NCI-H774 (cell line): ENCODE data around the gene C11orf52.
A peak's percentile ranks its signal among the peaks of the same experiment; 100 is the strongest.
"Not testable (repeated sequence)": the region's sequence is repeated elsewhere in the genome, so short reads cannot be mapped to it uniquely, and the experiment has no call there.

ENCODE experiments used
- DNase-seq: peaks from one replicate; lab custom pipeline; 2025; lab: John Stamatoyannopoulos, UW

C11orf52 gene

GRCh38 chr11:111913031-111913861 is 5.5 kb upstream of the C11orf52 start:
- DNase-seq, result no peak

GRCh38 chr11:111913997-111914396 is 4.7 kb upstream of the C11orf52 start:
- peak; percentile 22 for DNase-seq

GRCh38 chr11:111916768-111917167 is 1.9 kb upstream of the C11orf52 start:
- DNase-seq, result no peak

GRCh38 chr11:111917312-111917711 is 1.4 kb upstream of the C11orf52 start:
- DNase-seq, result no peak

GRCh38 chr11:111917788-111918187 is 925 bp upstream of the C11orf52 start:
- no peak for DNase-seq

- DNase-seq, result no peak
Measured at GRCh38 chr11:111920908-111921307, 2.2 kb downstream of the C11orf52 start.

- no peak for DNase-seq
Measured at GRCh38 chr11:111921541-111922230, 3.0 kb downstream of the C11orf52 start.

- no peak for DNase-seq
Measured at GRCh38 chr11:111922803-111923202, 4.1 kb downstream of the C11orf52 start.

GRCh38 chr11:111923351-111923788 is 4.7 kb downstream of the C11orf52 start:
- no peak for DNase-seq

- no peak for DNase-seq
Measured at GRCh38 chr11:111923951-111924350, 5.2 kb downstream of the C11orf52 start.

- no peak for DNase-seq
Measured at GRCh38 chr11:111925953-111926352, 7.2 kb downstream of the C11orf52 start.

- DNase-seq, result peak; percentile 99
Measured at GRCh38 chr11:111926505-111927391, 8.0 kb downstream of the C11orf52 start.

GRCh38 chr11:111930472-111930871 is 11.8 kb downstream of the C11orf52 start:
- DNase-seq, result peak; percentile 62

GRCh38 chr11:111932611-111932950 is 13.9 kb downstream of the C11orf52 start:
- DNase-seq, result no peak

GRCh38 chr11:111933176-111933575 is 14.5 kb downstream of the C11orf52 start:
- DNase-seq, result not testable (repeated sequence)

- DNase-seq, result no peak
Measured at GRCh38 chr11:111933872-111934271, 15.2 kb downstream of the C11orf52 start.

- DNase-seq, result no peak
Measured at GRCh38 chr11:111934306-111934705, 15.6 kb downstream of the C11orf52 start.

- DNase-seq, result no peak
Measured at GRCh38 chr11:111935317-111936039, 16.8 kb downstream of the C11orf52 start.

GRCh38 chr11:111936040-111936540 is 17.4 kb downstream of the C11orf52 start:
- DNase-seq, result no peak

- no peak for DNase-seq
Measured at GRCh38 chr11:111937461-111937769, 18.7 kb downstream of the C11orf52 start.

- DNase-seq, result no peak
Measured at GRCh38 chr11:111937844-111938243, 19.1 kb downstream of the C11orf52 start.
